ENCODE measurements around the gene NMNAT2.
"Not testable (repeated sequence)": the region's sequence is repeated elsewhere in the genome, so short reads cannot be mapped to it uniquely, and the experiment has no call there.

NMNAT2 gene

GRCh38 chr1:183251101-183251958 is 166.8 kb downstream of the NMNAT2 start:
- no peak for DNase-seq

- DNase-seq = no peak
Measured at GRCh38 chr1:183249941-183250452, 168.2 kb downstream of the NMNAT2 start.

DNA sequence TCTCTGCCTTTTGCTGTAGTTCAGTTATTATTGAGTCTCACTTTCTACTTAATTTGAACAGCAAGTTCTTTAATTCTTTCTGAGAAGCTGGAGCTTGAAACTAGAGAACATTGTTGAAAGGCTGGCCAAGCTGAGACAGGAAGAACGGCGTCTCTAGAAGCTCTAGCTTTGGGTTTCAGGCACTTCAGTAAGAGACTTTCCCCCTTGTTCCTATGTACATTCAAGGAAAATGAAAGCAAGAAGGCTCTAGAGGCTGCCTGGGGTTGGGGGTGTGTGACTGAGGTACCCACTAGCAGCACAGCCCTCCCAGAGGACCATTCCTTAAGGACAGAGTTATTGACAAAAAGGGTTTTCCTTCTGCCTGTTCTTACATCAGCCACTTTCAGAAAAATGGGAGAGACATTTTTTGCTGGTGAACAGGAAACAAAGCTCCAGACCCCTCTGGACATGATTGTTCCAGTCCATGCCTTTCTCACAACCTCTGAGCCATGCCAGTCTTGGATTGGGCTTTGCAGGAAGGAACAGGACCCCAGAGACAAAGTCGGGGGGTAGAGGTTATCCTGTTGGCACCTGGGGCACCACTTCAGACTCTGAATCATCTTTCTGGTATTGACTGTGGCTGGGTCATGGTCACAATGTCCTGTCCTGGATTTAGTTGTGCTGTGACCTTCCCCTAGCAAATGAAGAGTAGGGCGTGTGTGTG is 169.0 kb downstream of the NMNAT2 start:
- DNase-seq = no peak

- no peak for DNase-seq
Measured at GRCh38 chr1:183247931-183248330, 170.2 kb downstream of the NMNAT2 start.

- no peak for DNase-seq
Measured at GRCh38 chr1:183247484-183247883, 170.7 kb downstream of the NMNAT2 start.

DNA sequence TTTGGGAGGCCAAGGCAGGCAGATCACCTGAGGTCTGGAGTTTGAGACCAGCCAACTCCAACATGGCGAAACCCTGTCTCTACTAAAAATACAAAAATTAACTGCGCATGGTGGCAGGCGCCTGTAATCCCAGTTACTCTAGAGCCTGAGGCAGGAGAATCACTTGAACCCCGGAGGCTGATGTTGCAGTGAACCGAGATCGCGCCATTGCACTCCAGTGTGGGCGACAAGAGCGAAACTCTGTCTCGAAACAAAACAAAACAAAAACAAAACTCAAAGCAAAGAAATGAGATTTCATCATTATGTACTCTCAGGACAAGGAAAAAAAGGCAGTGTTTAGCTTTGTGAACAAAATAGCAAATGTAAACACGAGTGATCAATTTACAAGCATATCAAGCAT is 171.1 kb downstream of the NMNAT2 start:
- DNase-seq = no peak

GRCh38 chr1:183246436-183246835 is 171.7 kb downstream of the NMNAT2 start:
- DNase-seq = no peak

- DNase-seq = no peak
Measured at GRCh38 chr1:183245357-183245756, 172.8 kb downstream of the NMNAT2 start.

DNA sequence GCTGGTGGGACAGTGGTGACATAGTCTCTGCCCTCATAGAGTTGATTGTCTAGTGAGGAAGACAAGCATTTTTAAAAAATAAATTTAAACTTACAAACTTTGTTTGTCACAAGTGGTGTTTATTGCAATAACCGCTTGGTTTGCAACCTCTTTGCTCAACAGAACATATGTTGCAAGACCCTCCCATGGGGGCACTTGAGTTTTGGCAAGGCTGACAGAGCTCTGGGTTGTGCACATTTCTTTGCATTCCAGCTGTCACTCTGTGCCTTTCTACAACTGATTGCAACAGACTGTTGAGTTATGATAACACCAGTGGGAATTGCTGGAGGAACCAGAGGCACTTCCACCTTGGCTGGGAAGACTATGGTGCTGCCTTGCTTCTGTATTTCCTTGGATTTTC is 173.7 kb downstream of the NMNAT2 start:
- no peak for DNase-seq

DNA sequence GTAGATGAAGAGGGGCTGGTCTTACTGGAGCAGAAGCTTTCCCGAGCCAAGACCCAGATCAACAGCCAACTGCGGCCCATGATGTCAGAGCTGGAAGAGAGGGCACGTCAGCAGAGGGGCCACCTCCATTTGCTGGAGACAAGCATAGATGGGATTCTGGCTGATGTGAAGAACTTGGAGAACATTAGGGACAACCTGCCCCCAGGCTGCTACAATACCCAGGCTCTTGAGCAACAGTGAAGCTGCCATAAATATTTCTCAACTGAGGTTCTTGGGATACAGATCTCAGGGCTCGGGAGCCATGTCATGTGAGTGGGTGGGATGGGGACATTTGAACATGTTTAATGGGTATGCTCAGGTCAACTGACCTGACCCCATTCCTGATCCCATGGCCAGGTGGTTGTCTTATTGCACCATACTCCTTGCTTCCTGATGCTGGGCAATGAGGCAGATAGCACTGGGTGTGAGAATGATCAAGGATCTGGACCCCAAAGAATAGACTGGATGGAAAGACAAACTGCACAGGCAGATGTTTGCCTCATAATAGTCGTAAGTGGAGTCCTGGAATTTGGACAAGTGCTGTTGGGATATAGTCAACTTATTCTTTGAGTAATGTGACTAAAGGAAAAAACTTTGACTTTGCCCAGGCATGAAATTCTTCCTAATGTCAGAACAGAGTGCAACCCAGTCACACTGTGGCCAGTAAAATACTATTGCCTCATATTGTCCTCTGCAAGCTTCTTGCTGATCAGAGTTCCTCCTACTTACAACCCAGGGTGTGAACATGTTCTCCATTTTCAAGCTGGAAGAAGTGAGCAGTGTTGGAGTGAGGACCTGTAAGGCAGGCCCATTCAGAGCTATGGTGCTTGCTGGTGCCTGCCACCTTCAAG is 174.8 kb downstream of the NMNAT2 start:
- no peak for DNase-seq

- no peak for DNase-seq
Measured at GRCh38 chr1:183242556-183242955, 175.6 kb downstream of the NMNAT2 start.

DNA sequence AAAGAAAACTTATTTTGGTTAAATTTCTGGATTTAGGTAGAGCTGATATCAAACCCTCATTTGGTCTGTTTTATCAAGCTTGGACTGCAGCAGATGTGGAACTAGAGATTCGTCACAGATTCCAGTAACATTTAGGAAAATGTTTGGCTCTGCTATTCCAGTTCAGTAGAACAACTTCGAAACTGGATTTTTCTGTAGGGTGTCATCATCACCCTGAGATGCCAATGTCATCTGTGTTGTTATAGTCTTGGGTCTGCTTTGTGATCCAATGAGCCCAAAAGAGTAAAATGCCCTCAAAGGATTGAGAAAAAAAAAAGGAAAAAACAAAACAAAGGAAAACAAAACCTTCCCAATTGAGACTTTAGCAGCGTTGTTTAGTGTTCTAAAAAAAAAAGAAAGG is 176.7 kb downstream of the NMNAT2 start:
- no peak for DNase-seq

DNA sequence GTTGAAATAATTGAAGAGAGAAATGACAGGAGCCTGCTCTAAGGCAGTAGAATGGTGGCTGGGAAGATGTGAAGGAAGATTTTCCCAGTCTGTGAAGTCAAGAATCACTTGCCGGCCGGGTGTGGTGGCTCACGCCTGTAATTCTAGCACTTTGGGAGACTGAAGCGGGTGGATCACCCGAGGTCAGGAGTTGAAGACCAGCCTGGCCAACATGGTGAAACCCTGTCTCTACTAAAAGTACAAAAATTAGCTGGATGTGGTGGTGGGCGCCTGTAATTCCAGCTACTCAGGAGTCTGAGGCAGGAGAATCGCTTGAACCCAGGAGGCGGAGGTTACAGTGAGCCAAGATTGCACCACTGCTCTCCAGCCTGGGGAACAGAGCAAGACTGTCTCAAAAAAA is 177.3 kb downstream of the NMNAT2 start:
- DNase-seq = not testable (repeated sequence)

DNA sequence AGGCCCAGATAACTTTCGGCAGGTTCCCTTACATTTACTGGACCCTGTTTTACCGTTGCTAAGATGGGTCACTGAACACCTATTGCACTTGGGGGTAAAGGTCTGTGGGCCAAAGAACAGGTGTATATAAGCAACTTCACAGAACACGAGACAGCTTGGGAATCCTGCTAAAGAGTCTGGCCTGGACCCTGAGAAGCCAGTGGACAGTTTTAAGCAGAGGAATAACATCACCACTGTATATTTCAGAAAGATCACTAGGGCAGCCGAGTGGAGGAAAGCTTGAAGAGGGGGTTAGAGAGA is 177.7 kb downstream of the NMNAT2 start:
- no peak for DNase-seq

DNA sequence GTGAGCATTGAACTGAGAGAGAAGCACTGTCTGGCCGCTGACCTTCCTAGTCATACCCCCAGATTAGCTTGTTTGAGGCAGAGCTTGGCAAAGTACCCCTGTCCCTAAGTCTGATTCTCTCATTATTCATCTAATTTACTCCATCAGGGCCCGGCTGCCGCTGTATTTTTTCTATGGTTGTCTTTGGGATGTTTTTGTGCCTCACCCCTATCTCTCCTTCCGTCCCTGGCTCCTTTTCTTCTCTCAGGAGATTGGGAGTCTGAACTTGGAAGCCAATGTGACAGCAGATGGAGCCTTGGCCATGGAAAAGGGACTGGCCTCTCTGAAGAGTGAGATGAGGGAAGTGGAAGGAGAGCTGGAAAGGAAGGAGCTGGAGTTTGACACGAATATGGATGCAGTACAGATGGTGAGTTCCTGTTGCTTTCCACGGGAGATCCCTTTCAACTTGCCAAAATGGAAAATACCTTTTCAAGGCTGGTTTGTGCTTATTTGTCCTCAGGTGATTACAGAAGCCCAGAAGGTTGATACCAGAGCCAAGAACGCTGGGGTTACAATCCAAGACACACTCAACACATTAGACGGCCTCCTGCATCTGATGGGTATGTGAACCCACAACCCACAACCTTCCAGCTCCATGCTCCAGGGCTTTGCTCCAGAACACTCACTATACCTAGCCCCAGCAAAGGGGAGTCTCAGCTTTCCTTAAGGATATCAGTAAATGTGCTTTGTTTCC is 178.2 kb downstream of the NMNAT2 start:
- no peak for DNase-seq

DNA sequence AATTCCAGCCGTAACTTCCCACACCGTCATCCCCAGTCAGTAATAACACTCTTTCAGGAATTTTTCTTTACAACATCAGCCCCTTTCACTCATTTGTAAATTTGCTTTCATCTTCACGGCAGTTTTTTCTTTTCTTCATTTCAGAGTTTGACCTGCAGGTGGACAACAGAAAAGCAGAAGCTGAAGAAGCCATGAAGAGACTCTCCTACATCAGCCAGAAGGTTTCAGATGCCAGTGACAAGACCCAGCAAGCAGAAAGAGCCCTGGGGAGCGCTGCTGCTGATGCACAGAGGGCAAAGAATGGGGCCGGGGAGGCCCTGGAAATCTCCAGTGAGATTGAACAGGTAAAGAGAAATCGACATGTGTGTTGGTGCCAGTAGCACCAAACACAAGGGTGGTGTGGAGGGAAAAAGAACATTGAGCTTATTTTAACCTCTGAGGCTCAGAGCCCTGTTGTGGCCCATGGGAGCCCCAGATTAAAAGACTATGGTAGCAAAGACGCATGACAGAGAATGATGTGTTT is 178.9 kb downstream of the NMNAT2 start:
- DNase-seq = no peak

DNA sequence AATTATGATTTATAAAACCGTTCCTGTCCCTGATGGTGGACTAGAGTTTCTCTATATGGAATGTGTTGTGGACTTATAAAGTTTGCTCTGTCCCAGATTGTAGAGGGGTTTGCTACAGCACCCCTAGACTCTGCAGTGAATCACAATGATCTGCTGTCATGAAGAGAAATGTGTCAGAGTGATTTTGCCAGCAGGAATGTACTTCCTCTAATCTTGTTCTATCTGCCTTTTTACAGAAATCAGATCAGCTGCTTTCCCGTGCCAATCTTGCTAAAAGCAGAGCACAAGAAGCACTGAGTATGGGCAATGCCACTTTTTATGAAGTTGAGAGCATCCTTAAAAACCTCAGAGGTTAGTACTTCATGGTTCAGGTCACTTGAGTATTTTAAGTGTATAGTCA is 180.1 kb downstream of the NMNAT2 start:
- DNase-seq = no peak

DNA sequence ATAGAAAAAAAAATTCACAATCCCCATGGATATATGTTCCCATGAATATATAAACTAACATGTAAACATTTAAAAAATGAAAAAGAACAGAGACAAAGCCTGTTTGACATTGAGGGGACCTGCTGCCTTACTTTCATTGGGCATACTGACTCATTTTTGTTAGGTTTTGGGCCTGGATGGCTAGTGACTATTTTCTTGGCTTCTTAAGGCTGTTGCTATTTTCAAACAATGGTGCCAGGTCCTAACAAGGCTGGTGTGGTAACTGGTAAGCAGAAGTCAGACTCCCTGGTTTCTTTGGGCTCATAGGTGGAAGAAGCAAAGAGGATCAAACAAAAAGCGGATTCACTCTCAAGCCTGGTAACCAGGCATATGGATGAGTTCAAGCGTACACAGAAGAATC is 181.1 kb downstream of the NMNAT2 start:
- no peak for DNase-seq

- no peak for DNase-seq
Measured at GRCh38 chr1:183236158-183236725, 181.9 kb downstream of the NMNAT2 start.

- no peak for DNase-seq
Measured at GRCh38 chr1:183235503-183235902, 182.7 kb downstream of the NMNAT2 start.

DNA sequence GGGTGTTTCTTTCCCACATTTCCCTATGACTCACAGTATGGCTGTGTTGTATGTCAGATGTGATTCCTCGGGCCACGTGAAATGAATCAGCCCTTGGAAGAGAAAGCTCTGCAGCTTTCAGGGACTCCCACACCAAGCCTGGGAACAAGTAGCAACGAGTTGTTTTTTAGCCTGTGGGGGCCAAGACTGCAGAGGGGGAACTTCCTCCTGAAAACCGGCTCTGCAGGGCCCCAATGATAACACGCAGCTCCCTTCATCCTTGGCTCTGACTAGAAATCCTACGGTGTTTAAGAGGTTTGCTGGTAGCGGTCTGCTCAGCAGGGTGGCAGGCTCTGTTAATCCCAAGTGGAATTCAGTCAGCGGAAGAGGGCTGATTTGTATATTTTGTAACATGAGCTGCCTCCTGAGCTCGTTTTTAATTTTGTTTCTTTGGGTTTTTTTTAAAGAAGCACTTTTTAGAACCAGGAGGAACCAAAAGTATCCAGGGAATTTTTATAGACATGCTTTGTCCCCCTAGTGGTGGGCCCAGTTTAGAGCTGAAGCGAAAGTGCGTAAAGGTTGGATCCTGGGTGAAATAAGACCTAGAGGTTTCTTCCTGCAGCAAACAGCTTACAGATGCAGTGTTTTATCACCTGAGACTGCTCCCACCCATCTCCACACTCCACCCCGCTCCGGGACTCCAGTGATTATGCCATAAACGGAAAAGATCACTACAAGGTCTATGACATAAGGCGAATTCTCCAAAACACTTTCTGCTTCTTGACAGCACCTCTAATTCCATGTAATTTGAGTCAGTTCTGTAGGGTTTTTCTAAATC is 183.3 kb downstream of the NMNAT2 start:
- no peak for DNase-seq

Measured in GF-D8 (cell line).